ENCODE measurements around the gene NEDD4.
"Not testable (repeated sequence)": the region's sequence is repeated elsewhere in the genome, so short reads cannot be mapped to it uniquely, and the experiment has no call there.

Gene NEDD4

DNA sequence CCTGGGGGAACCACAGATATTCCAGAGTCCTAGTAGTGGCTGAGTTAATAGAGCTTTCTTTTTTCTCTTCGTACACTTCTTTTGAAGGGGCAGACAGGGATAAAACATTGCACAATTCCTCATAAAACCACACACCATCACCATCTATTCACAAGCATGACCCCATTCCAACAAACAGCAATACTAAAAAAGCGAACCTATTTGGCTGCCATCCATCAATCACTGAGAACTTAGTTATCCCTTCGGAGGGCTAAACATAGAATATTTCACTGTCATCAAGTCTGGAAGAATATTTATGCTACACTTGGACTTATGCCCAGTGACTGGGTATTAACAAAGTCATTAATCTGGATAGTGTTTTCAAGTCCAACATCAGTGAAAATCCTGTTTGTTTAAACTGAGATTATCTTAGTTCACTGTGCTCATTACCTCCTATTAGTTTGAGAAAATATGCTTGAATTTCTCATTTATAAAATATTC, 170.2 kb downstream of the NEDD4 start:
- H3K4me3 ChIP-seq (replicated peaks; ENCODE audit: low read depth, low read length): no peak overlapping the region
- no peak for DNase-seq (ENCODE audit: extremely low read depth, low read depth)
- TF ChIP-seq, protein P1, sequence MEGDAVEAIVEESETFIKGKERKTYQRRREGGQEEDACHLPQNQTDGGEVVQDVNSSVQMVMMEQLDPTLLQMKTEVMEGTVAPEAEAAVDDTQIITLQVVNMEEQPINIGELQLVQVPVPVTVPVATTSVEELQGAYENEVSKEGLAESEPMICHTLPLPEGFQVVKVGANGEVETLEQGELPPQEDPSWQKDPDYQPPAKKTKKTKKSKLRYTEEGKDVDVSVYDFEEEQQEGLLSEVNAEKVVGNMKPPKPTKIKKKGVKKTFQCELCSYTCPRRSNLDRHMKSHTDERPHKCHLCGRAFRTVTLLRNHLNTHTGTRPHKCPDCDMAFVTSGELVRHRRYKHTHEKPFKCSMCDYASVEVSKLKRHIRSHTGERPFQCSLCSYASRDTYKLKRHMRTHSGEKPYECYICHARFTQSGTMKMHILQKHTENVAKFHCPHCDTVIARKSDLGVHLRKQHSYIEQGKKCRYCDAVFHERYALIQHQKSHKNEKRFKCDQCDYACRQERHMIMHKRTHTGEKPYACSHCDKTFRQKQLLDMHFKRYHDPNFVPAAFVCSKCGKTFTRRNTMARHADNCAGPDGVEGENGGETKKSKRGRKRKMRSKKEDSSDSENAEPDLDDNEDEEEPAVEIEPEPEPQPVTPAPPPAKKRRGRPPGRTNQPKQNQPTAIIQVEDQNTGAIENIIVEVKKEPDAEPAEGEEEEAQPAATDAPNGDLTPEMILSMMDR (IDR thresholded peaks at IDR 0.05; ENCODE audit: low read depth, low read length, missing control alignments): no peak

DNA sequence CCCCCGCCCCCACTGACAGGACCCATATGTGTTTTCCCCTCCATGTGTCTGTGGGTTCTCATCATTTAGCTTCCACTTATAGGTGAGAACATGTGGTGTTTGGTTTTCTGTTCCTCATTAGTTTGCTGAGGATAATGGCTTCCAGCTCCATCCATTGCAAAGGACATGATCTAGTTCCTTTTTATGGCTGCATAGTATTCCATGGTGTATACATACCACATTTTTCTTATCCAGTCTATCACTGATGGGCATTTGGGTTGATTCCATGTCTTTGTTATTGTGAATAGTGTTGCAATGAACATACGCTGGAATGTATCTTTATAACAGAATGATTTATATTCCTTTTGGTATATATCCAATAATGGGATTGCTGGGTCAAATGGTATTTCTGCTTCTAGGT, 171.7 kb downstream of the NEDD4 start:
- not testable (repeated sequence) for H3K4me3 ChIP-seq (replicated peaks; ENCODE audit: low read depth, low read length); DNase-seq (ENCODE audit: extremely low read depth, low read depth)

DNA sequence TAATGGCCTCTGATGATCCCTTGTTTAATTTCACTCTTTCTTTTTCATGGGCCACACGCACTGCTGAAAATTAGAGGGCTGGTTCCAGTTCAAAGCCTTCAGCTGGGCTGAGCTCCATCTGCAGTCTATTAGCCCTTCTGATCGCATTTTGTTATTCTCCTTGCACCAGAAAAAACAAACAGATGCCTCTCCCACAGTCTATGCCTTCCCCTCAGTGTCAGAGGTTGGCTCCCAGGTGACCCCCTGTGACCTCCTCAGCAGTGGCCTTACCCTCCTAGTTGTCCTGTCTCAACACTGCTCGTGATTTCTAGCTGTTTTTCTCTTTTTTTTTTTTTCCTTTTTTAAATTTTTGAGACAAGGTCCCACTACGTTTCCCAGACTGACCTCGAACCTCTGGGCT, 173.4 kb downstream of the NEDD4 start:
- H3K4me3 ChIP-seq (replicated peaks; ENCODE audit: low read depth, low read length): no peak overlapping the region
- TF ChIP-seq, protein P1 (IDR thresholded peaks at IDR 0.05; ENCODE audit: low read depth, low read length, missing control alignments): no peak
- DNase-seq (ENCODE audit: extremely low read depth, low read depth): no peak

DNA sequence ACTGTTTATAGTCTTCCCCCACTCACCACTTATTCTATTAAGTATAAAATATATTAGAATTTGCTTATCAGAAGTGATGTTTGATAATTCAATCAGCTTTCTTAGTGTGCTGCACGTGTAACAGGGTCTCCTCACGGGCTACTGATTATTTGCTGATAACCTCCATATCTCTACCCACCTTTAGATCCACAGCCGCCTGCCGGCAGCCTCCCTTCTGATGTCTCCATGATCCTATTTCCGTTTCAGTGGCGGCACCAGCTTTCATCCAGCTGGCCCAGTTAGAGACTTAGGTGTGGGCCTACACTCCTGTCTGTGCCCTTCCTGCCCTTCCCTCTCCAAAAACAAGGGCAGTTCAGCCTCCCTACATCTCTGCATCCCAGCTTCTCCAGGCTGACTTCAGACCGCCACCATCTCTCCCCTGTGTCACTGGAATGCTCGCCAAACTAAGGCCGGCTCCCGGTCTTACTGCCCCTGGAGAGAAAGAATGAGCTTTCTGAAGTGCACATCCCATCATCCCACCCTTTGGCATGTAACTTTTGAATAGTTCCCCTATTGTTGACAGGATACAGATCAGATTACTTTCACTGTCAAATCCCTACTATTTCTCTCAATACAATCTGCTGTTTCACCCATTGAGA, 173.9 kb downstream of the NEDD4 start:
- DNase-seq (ENCODE audit: extremely low read depth, low read depth): no peak
- TF ChIP-seq, protein P1 (IDR thresholded peaks at IDR 0.05; ENCODE audit: low read depth, low read length, missing control alignments): no peak
- H3K4me3 ChIP-seq (replicated peaks; ENCODE audit: low read depth, low read length): no peak overlapping the region

DNA sequence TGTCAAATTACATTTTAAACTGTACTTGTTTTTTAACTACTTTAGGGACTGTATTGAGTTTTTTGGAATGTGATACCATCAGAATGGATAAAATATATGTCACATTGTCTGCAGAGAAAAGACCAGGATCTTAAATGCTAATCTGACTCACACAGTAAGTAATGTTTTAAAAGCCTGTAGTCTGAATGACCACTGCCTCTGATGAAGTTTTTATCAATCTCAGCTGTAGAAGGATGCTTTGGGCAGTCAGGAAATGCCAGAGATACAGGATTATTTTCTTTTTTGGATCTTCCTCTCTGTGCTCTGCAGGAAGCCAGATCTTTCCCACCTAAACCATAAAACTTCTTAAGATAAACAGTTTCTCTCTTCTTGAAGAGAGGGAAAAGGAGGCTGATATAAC, 177.4 kb downstream of the NEDD4 start:
- DNase-seq (ENCODE audit: extremely low read depth, low read depth): no peak
- TF ChIP-seq, protein P1 (IDR thresholded peaks at IDR 0.05; ENCODE audit: low read depth, low read length, missing control alignments): no peak
- no peak overlapping the region for H3K4me3 ChIP-seq (replicated peaks; ENCODE audit: low read depth, low read length)

- no peak overlapping the region for H3K4me3 ChIP-seq (replicated peaks; ENCODE audit: low read depth, low read length)
- TF ChIP-seq, protein P1 (IDR thresholded peaks at IDR 0.05; ENCODE audit: low read depth, low read length, missing control alignments): no peak
- DNase-seq (ENCODE audit: extremely low read depth, low read depth): no peak
Observed at GRCh38 chr15:55802600-55803376, 190.6 kb downstream of the NEDD4 start.

- no peak overlapping the region for H3K4me3 ChIP-seq (replicated peaks; ENCODE audit: low read depth, low read length)
- TF ChIP-seq, protein P1 (IDR thresholded peaks at IDR 0.05; ENCODE audit: low read depth, low read length, missing control alignments): no peak
- no peak for DNase-seq (ENCODE audit: extremely low read depth, low read depth)
Observed at GRCh38 chr15:55800216-55800615, 193.2 kb downstream of the NEDD4 start.

Data from HFF-Myc (cell line).